ENCODE data around the gene OR2M3. TPM values are rescaled to one million over a fixed set of nuclear protein-coding genes. Genes with fewer than 3 reads are reported as not detected.

The OR2M3 gene, protein sequence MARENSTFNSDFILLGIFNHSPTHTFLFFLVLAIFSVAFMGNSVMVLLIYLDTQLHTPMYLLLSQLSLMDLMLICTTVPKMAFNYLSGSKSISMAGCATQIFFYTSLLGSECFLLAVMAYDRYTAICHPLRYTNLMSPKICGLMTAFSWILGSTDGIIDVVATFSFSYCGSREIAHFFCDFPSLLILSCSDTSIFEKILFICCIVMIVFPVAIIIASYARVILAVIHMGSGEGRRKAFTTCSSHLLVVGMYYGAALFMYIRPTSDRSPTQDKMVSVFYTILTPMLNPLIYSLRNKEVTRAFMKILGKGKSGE
- total RNA-seq (2022; extraction: Qiagen RNA extraction) = not detected in 5 replicates

DNA sequence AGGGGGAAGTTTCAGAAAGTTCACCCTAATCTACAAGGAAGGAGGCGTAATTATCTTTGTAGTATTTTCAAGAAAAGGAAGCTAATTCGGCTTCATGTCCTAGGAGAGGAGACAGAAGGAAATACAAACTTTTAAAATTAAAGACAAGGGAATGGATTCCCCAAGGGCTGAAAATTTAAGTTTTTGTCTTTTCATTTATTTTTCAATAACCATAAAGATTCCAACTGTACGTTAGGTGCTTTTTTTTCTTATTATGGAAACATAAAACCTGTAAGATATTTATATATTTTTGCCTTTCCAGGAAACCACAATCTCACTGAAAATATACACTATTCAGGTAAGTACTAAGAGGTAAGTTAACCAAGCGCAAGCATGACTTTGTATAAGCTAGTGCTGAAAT, at the start of gene OR2M3:
Gene OR2M3, plus strand, starts transcription at position 301 of the 400 bp plus-strand sequence. CDS start 5,803 bp downstream, outside the sequence.

DNA sequence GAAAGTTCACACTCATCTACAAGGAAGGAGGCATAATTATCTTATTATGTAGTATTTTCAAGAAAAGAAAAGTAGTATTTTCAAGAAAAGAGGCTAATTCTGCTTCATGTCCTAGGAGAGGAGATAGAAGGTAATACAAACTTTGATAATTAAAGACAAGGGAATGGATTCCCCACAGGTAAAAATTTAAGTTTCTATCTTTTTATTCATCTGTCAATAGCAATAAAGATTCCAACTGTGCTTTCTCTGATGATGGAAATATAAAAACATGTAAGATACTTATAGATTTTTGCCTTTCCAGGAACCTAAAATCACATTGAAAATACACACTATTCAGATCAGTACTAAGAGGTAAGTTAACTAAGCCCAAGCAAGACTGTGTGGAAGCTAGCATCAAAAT, 22.5 kb upstream of the OR2M3 start, which contains the start of gene OR2M2:
Gene OR2M2, plus strand, starts transcription at position 301 of the 400 bp plus-strand sequence. CDS start 5,165 bp downstream, outside the sequence.

DNA sequence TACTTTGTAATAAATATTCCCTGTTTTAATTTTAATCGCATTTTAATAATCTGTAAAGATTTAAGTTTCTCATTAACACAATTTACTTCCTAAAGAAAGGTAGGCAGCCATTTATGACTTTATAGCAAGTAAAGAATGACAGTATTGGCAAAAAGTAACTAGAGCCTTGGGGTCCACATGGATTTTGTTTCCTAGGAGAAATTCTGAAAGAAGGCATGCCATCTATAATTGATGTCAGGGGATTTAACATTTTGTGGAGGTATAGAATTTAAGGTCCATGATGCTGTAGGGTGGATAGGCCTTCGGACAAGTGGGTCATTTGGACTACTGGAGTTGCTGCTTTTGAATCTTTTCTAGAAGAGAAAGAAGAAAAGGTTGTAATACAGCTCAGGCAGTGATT, 34.1 kb downstream of the OR2M3 start, which contains the start of gene OR2M4:
Gene OR2M4, plus strand, starts transcription at position 301 of the 400 bp plus-strand sequence. CDS start 7,512 bp downstream, outside the sequence.

Other genes starting within 250 kb of the OR2M3 start
- not detected in 5 replicates for gene OR2L8, start 248.4 kb upstream of the OR2M3 start, total RNA-seq (2022; extraction: Qiagen RNA extraction)
- gene OR2AK2, start 232.0 kb upstream of the OR2M3 start, total RNA-seq (2022; extraction: Qiagen RNA extraction) = not detected in 5 replicates
- gene OR2L5, start 183.6 kb upstream of the OR2M3 start, total RNA-seq (2022; extraction: Qiagen RNA extraction) = not detected in 5 replicates
- not detected in 5 replicates for gene OR2L2, start 167.2 kb upstream of the OR2M3 start, total RNA-seq (2022; extraction: Qiagen RNA extraction)
- gene OR2L3, start 150.4 kb upstream of the OR2M3 start, total RNA-seq (2022; extraction: Qiagen RNA extraction) = not detected in 5 replicates
- not detected in 5 replicates for gene OR2L13, start 102.1 kb upstream of the OR2M3 start, total RNA-seq (2022; extraction: Qiagen RNA extraction)
- not detected in 5 replicates for gene OR2M5, start 52.1 kb upstream of the OR2M3 start, total RNA-seq (2022; extraction: Qiagen RNA extraction)
- gene OR2M2, start 22.4 kb upstream of the OR2M3 start, total RNA-seq (2022; extraction: Qiagen RNA extraction) = not detected in 5 replicates
- not detected in 5 replicates for gene OR2M4, start 34.2 kb downstream of the OR2M3 start, total RNA-seq (2022; extraction: Qiagen RNA extraction)
- gene OR2T33, start 80.7 kb downstream of the OR2M3 start, total RNA-seq (2022; extraction: Qiagen RNA extraction) = not detected in 5 replicates
- gene OR2T12, start 106.2 kb downstream of the OR2M3 start, total RNA-seq (2022; extraction: Qiagen RNA extraction) = not detected in 5 replicates
- not detected in 5 replicates for gene OR2M7, start 127.3 kb downstream of the OR2M3 start, total RNA-seq (2022; extraction: Qiagen RNA extraction)
- not detected in 5 replicates for gene OR14C36, start 151.5 kb downstream of the OR2M3 start, total RNA-seq (2022; extraction: Qiagen RNA extraction)
- not detected in 5 replicates for gene OR2T4, start 164.4 kb downstream of the OR2M3 start, total RNA-seq (2022; extraction: Qiagen RNA extraction)
- gene OR2T6, start 178.5 kb downstream of the OR2M3 start, total RNA-seq (2022; extraction: Qiagen RNA extraction) = not detected in 5 replicates
- not detected in 5 replicates for gene OR2T1, start 205.8 kb downstream of the OR2M3 start, total RNA-seq (2022; extraction: Qiagen RNA extraction)
- gene OR2T2, start 248.4 kb downstream of the OR2M3 start, total RNA-seq (2022; extraction: Qiagen RNA extraction) = not detected in 5 replicates

All from A549 treated with AZD2906 at 1 μM for 4 hours (cell line).